ENCODE data around the gene GLDN.

GLDN gene

GRCh38 chr15:51341366-51342226 is at the start of gene GLDN:
Gene GLDN (plus strand): TSS chr15:51341655. CDS start chr15:51341685, 30 bp downstream.
- ATAC-seq: no peak

GRCh38 chr15:51298620-51299019 is 42.8 kb upstream of the GLDN start:
- no peak for ATAC-seq

GRCh38 chr15:51299187-51300015 is 42.1 kb upstream of the GLDN start:
- no peak for ATAC-seq

GRCh38 chr15:51302480-51302879 is 39.0 kb upstream of the GLDN start:
- ATAC-seq: no peak

- ATAC-seq: no peak
These were observed 37.9 kb upstream of the GLDN start for GRCh38 chr15:51303462-51303980.

- ATAC-seq: no peak
These were observed 34.1 kb upstream of the GLDN start for GRCh38 chr15:51307325-51307724.

- no peak for ATAC-seq
These were observed 33.6 kb upstream of the GLDN start for GRCh38 chr15:51307811-51308210.

GRCh38 chr15:51310064-51310463 is 31.4 kb upstream of the GLDN start:
- no peak for ATAC-seq

GRCh38 chr15:51311510-51311909 is 29.9 kb upstream of the GLDN start:
- ATAC-seq: no peak

GRCh38 chr15:51312166-51313073 is 29.0 kb upstream of the GLDN start:
- ATAC-seq: no peak

GRCh38 chr15:51313074-51313393 is 28.4 kb upstream of the GLDN start:
- no peak for ATAC-seq

GRCh38 chr15:51313644-51314280 is 27.7 kb upstream of the GLDN start:
- ATAC-seq: no peak

- ATAC-seq: no peak
These were observed 26.8 kb upstream of the GLDN start for GRCh38 chr15:51314391-51315337.

- no peak for ATAC-seq
These were observed 25.7 kb upstream of the GLDN start for GRCh38 chr15:51315726-51316125.

- ATAC-seq: no peak
These were observed 24.8 kb upstream of the GLDN start for GRCh38 chr15:51316636-51317035.

GRCh38 chr15:51318382-51319150 is 22.9 kb upstream of the GLDN start:
- no peak for ATAC-seq

GRCh38 chr15:51319539-51319938 is 21.9 kb upstream of the GLDN start:
- ATAC-seq: no peak

GRCh38 chr15:51320843-51321242 is 20.6 kb upstream of the GLDN start:
- ATAC-seq: no peak

- no peak for ATAC-seq
These were observed 20.1 kb upstream of the GLDN start for GRCh38 chr15:51321316-51321715.

- no peak for ATAC-seq
These were observed 18.7 kb upstream of the GLDN start for GRCh38 chr15:51322621-51323296.
